ENCODE data around the gene LIME1.

GRCh38 chr20:63769891-63770474 lies 33.5 kb downstream of the LIME1 start:
- no peak for TF ChIP-seq CTCF (conservative IDR thresholded peaks at IDR 0.05; ENCODE audit: low read depth, low read length)
- no peak for TF ChIP-seq POLR2A (IDR thresholded peaks at IDR 0.05; ENCODE audit: low read depth, low read length)
- no peak for TF ChIP-seq ELK1 (IDR thresholded peaks at IDR 0.05; ENCODE audit: borderline replicate concordance, low read depth, low read length)
- no peak for TF ChIP-seq MAFK (IDR thresholded peaks at IDR 0.05; ENCODE audit: low read depth, low read length)

Measured in IMR-90 (cell line).